Keratinocyte (primary cell): ENCODE results near the gene NRG2. TPM values are rescaled to one million over a fixed set of nuclear protein-coding genes. Genes with fewer than 3 reads are reported as not detected.

Experiments
- DNase-seq: peaks from one replicate; pipeline ENCODE4 v3.0.0-alpha.2; 2011; ENCODE audit warnings: low read depth, missing footprints, low spot score
- FAIRE-seq: peaks from 2 replicates; lab custom pipeline; 2011; peaks lifted over from hg19 to GRCh38; lab: Jason Lieb, UNC
- H2AFZ ChIP-seq: 2 replicates; pipeline ENCODE4 v1.6.0; 2012; ENCODE audit warnings: low read length, control low read depth, inconsistent platforms; ENCODE audit not compliant: control insufficient read depth
- H3K27ac ChIP-seq: 2 replicates; pipeline ENCODE4 v1.5.1; 2011; ENCODE audit warnings: low read length; ENCODE audit not compliant: control insufficient read depth, insufficient read depth
- H3K27me3 ChIP-seq: 3 replicates; pipeline ENCODE4 v1.6.0; 2011; ENCODE audit warnings: low read length; ENCODE audit not compliant: control insufficient read depth, insufficient read depth; ENCODE audit errors: extremely low read depth
- H3K36me3 ChIP-seq, 2 experiments: 2 replicates in 1 of 2; 3 replicates in 1 of 2; pipeline ENCODE4 v1.5.1; 2011; ENCODE audit warnings: low read length in 2 of 2, mild to moderate bottlenecking in 1 of 2; ENCODE audit not compliant: control insufficient read depth in 2 of 2, insufficient read depth in 2 of 2; ENCODE audit errors: extremely low read depth in 1 of 2
- H3K4me1 ChIP-seq: 3 replicates; pipeline ENCODE4 v1.5.1; 2011; ENCODE audit warnings: low read length; ENCODE audit not compliant: control insufficient read depth, insufficient read depth; ENCODE audit errors: extremely low read depth
- H3K4me2 ChIP-seq: 3 replicates; pipeline ENCODE4 v1.6.0; 2011; ENCODE audit warnings: low read depth, low read length; ENCODE audit not compliant: control insufficient read depth, insufficient read depth; ENCODE audit errors: extremely low read depth
- H3K4me3 ChIP-seq, 3 experiments: fragments of 200-600 bp in 1 of 3; sonication (generic) in 1 of 3; 2 replicates in 2 of 3; 3 replicates in 1 of 3; pipeline ENCODE4 v1.5.1; 2011 to 2016; ENCODE audit warnings: low read length in 3 of 3, mild to moderate bottlenecking in 3 of 3, control low read depth in 2 of 3, inconsistent platforms in 1 of 3, low read depth in 1 of 3, mixed read lengths in 1 of 3, mixed run types in 1 of 3, moderate library complexity in 1 of 3; ENCODE audit not compliant: control insufficient read depth in 2 of 3, insufficient read depth in 2 of 3; ENCODE audit errors: extremely low read depth in 1 of 3
- H3K79me2 ChIP-seq: 2 replicates; pipeline ENCODE4 v1.6.0; 2012; ENCODE audit warnings: low read length; ENCODE audit not compliant: control insufficient read depth, insufficient read depth
- H3K9ac ChIP-seq: 3 replicates; pipeline ENCODE4 v1.6.0; 2011; ENCODE audit warnings: low read length; ENCODE audit not compliant: control insufficient read depth, insufficient read depth; ENCODE audit errors: extremely low read depth
- H3K9me1 ChIP-seq: 3 replicates; pipeline ENCODE4 v1.6.0; 2011; ENCODE audit warnings: low read length; ENCODE audit not compliant: control insufficient read depth, insufficient read depth; ENCODE audit errors: extremely low read depth
- H3K9me3 ChIP-seq: 2 replicates; pipeline ENCODE4 v1.5.1; 2012; ENCODE audit warnings: low read depth, low read length; ENCODE audit not compliant: control insufficient read depth
- H4K20me1 ChIP-seq: 3 replicates; pipeline ENCODE4 v1.6.0; 2011; ENCODE audit warnings: low read length; ENCODE audit not compliant: control insufficient read depth, insufficient read depth; ENCODE audit errors: extremely low read depth
- CTCF ChIP-seq, 3 experiments: IDR thresholded peaks in 1 of 3; conservative IDR thresholded peaks in 1 of 3; optimal IDR thresholded peaks in 1 of 3; 2 replicates in 2 of 3; 3 replicates in 1 of 3; pipeline versions ENCODE3 to v1.5.1; 2011; ENCODE audit warnings: low read length in 3 of 3, mild to moderate bottlenecking in 3 of 3, moderate library complexity in 2 of 3, control low read depth in 1 of 3, inconsistent platforms in 1 of 3; ENCODE audit not compliant: insufficient read depth in 2 of 3; ENCODE audit errors: extremely low read depth in 1 of 3
- EZH2 ChIP-seq: IDR thresholded peaks from one replicate; pipeline ENCODE4 v1.6.1; 2012; ENCODE audit warnings: inconsistent platforms, mild to moderate bottlenecking, low read length, moderate library complexity
- dilution Hi-C: fragments of 300-500 bp; cut with MboI; formaldehyde crosslinking; loops from one replicate; pipeline ENCODE4 v1.7.0; 2020; ENCODE audit warnings: low sequenced_read_pairs; ENCODE audit not compliant: extremely low pct_ligation_motif_present
- polyA plus RNA-seq, 5 experiments: library from polyadenylated mRNA; depleted of rRNA in 3 of 5; stranded (reverse) in 3 of 5; stranded (forward) in 1 of 5; unstranded in 1 of 5; fragments of >200 nt; gene quantifications; 1 replicate in 1 of 5; 2 replicates in 3 of 5; 3 replicates in 1 of 5; pipeline versions ENCODE4 v1.2.1 to v1.2.3, GENCODE V29; 2011 to 2012; ENCODE audit warnings: missing spikeins in 2 of 5, low read depth in 1 of 5, low replicate concordance in 1 of 5

Gene NRG2
- polyA plus RNA-seq, 1 donor (not counting 4 experiments of a cell fraction or from before 2014, with no cell fraction given): 0.13 TPM

- Histone ChIP-seq H3K4me2 (peak overlapping the region; percentile 61), H3K9ac (no peak overlapping the region), H3K79me2 (no peaks in the 10 kb centered on the region), H3K27ac (no peak overlapping the region), H3K4me1 (peaks cover 3% of the 10 kb centered on the region), H3K4me3 (peak overlapping the region in 2 of 3 experiments; percentile 17 to 50), H3K36me3 (no peaks in the 10 kb centered on the region), H3K9me1 (no peaks in the 10 kb centered on the region), H3K27me3 (peaks cover 47% of the 10 kb centered on the region), H4K20me1 (peaks cover 3% of the 10 kb centered on the region), H2AFZ (no peak overlapping the region), H3K9me3 (no peaks in the 10 kb centered on the region)
- no peak for FAIRE-seq
- DNase-seq: no peak
- dilution Hi-C loops: no loop called here
- TF ChIP-seq EZH2 (peak; percentile 93), CTCF (optimal IDR thresholded peaks at IDR 0.05 in 1 of 3, IDR thresholded peaks at IDR 0.05 in 1 of 3, conservative IDR thresholded peaks at IDR 0.05 in 1 of 3; ENCODE audit: extremely low read depth in 1 of 3, insufficient read depth in 2 of 3, low read length in 3 of 3) (no peak)
Observed at GRCh38 chr5:139903450-139903794, 139.7 kb downstream of the NRG2 start.

- Histone ChIP-seq H3K9ac (no peak overlapping the region), H3K4me2 (no peak overlapping the region), H3K36me3 (no peaks in the 10 kb centered on the region), H3K27me3 (peaks cover 52% of the 10 kb centered on the region), H4K20me1 (peaks cover 3% of the 10 kb centered on the region), H3K27ac (no peak overlapping the region), H3K9me3 (no peaks in the 10 kb centered on the region), H3K9me1 (no peaks in the 10 kb centered on the region), H3K4me3 (no peak overlapping the region), H3K79me2 (no peaks in the 10 kb centered on the region), H2AFZ (no peak overlapping the region), H3K4me1 (peaks cover 3% of the 10 kb centered on the region)
- no peak for FAIRE-seq
- DNase-seq: no peak
- dilution Hi-C loops: no loop called here
- no peak for TF ChIP-seq EZH2
- TF ChIP-seq CTCF (optimal IDR thresholded peaks at IDR 0.05 in 1 of 3, IDR thresholded peaks at IDR 0.05 in 1 of 3, conservative IDR thresholded peaks at IDR 0.05 in 1 of 3; ENCODE audit: extremely low read depth in 1 of 3, insufficient read depth in 2 of 3, low read length in 3 of 3): no peak
Observed at GRCh38 chr5:139901986-139902385, 141.1 kb downstream of the NRG2 start.
